SU-DHL-6 (cell line): ENCODE measurements around the gene UNC13C.

Source experiments
- H2AFZ ChIP-seq: fragments of 200-600 bp; sonication (generic); 2 replicates; pipeline ENCODE4 v1.6.1; 2014; ENCODE audit warnings: low read depth, mild to moderate bottlenecking, moderate library complexity, mixed read lengths, antibody characterized with exemption, low read length; ENCODE audit not compliant: severe bottlenecking
- H3F3A ChIP-seq: fragments of 200-600 bp; shearing (Covaris generic); 2 replicates; pipeline ENCODE4 v1.6.0; 2016; ENCODE audit warnings: antibody characterized with exemption, mild to moderate bottlenecking; ENCODE audit not compliant: insufficient read depth
- H3K27ac ChIP-seq: fragments of 200-600 bp; sonication (generic); 2 replicates; pipeline ENCODE4 v1.5.1; 2016; ENCODE audit warnings: low read depth, mild to moderate bottlenecking, low read length, moderate library complexity, mixed read lengths
- H3K27me3 ChIP-seq: fragments of 200-600 bp; sonication (generic), shearing (Covaris generic); 2 replicates; pipeline ENCODE4 v1.6.0; 2014; ENCODE audit warnings: mild to moderate bottlenecking, low read length
- H3K36me3 ChIP-seq: fragments of 200-600 bp; sonication (generic); 2 replicates; pipeline ENCODE4 v1.6.1; 2014; ENCODE audit warnings: mild to moderate bottlenecking, low read length, mixed read lengths
- H3K4me2 ChIP-seq: fragments of 300-600, 200-600 bp; shearing (Covaris generic), sonication (generic); 2 replicates; pipeline ENCODE4 v1.6.0; 2014; ENCODE audit warnings: low read length, low read depth, mild to moderate bottlenecking; ENCODE audit not compliant: poor library complexity, severe bottlenecking
- H3K4me3 ChIP-seq: fragments of 200-600 bp; sonication (generic); 2 replicates; pipeline ENCODE4 v1.5.1; 2014; ENCODE audit warnings: antibody characterized with exemption, low read length, mild to moderate bottlenecking, mixed read lengths; ENCODE audit not compliant: insufficient read depth, poor library complexity, severe bottlenecking
- H3K79me2 ChIP-seq: fragments of 200-600 bp; sonication (generic); 2 replicates; pipeline ENCODE4 v1.6.1; 2014; ENCODE audit warnings: mild to moderate bottlenecking, low read length, moderate library complexity; ENCODE audit not compliant: insufficient read depth
- H3K9ac ChIP-seq: fragments of 200-600 bp; sonication (generic); 2 replicates; pipeline ENCODE4 v1.7.0; 2014; ENCODE audit warnings: mild to moderate bottlenecking, low read length
- H3K9me2 ChIP-seq: fragments of 200-600 bp; sonication (generic); replicated peaks from 2 replicates; pipeline ENCODE4 v1.6.1; 2014; ENCODE audit warnings: low read length; ENCODE audit not compliant: insufficient read depth
- H3K9me3 ChIP-seq: fragments of 200-600 bp; sonication (generic); 2 replicates; pipeline ENCODE4 v1.6.1; 2014; ENCODE audit warnings: low read length, mixed read lengths; ENCODE audit not compliant: insufficient read depth
- H4K20me1 ChIP-seq: fragments of 200-600 bp; sonication (generic); 2 replicates; pipeline ENCODE4 v1.6.1; 2014; ENCODE audit warnings: low read depth, mild to moderate bottlenecking, antibody characterized with exemption, low read length, moderate library complexity, mixed read lengths
- CTCF ChIP-seq: fragments of 200-600 bp; sonication (generic); IDR thresholded peaks from one replicate; pipeline ENCODE4 v1.5.1; 2017; ENCODE audit warnings: antibody characterized with exemption, mild to moderate bottlenecking, low read length, moderate library complexity; ENCODE audit not compliant: insufficient read depth, poor library complexity, severe bottlenecking
- EZH2phosphoT487 ChIP-seq: fragments of 200-600 bp; sonication (generic), shearing (Covaris generic); conservative IDR thresholded peaks from 2 replicates; pipeline ENCODE4 v1.6.1; 2018; ENCODE audit warnings: mild to moderate bottlenecking, antibody characterized with exemption, low read length, moderate library complexity, mixed read lengths

UNC13C gene

GRCh38 chr15:54585063-54585462 lies 606.8 kb downstream of the UNC13C start:
- no peaks in the 10 kb centered on the region for H3K79me2 ChIP-seq
- H3K9ac ChIP-seq = no peak overlapping the region
- no peaks in the 10 kb centered on the region for H3F3A ChIP-seq
- H3K9me2 ChIP-seq = no peaks in the 10 kb centered on the region
- no peak overlapping the region for H2AFZ ChIP-seq
- no peaks in the 10 kb centered on the region for H4K20me1 ChIP-seq
- H3K4me3 ChIP-seq = no peak overlapping the region
- H3K4me2 ChIP-seq = no peak overlapping the region
- no peaks in the 10 kb centered on the region for H3K27me3 ChIP-seq
- no peaks in the 10 kb centered on the region for H3K9me3 ChIP-seq
- no peaks in the 10 kb centered on the region for H3K36me3 ChIP-seq
- H3K27ac ChIP-seq = no peak overlapping the region
- no peak for TF ChIP-seq EZH2phosphoT487
- no peak for TF ChIP-seq CTCF

GRCh38 chr15:54594115-54594514 lies 615.9 kb downstream of the UNC13C start:
- Histone ChIP-seq H3K27ac (no peak overlapping the region), H3K9me2 (no peaks in the 10 kb centered on the region), H3K9ac (no peak overlapping the region), H3K36me3 (no peaks in the 10 kb centered on the region), H3K27me3 (no peaks in the 10 kb centered on the region), H2AFZ (no peak overlapping the region), H3K9me3 (no peaks in the 10 kb centered on the region), H3F3A (no peaks in the 10 kb centered on the region), H3K4me3 (no peak overlapping the region), H4K20me1 (no peaks in the 10 kb centered on the region), H3K4me2 (no peak overlapping the region), H3K79me2 (no peaks in the 10 kb centered on the region)
- TF ChIP-seq EZH2phosphoT487 = no peak
- TF ChIP-seq CTCF = no peak

- no peaks in the 10 kb centered on the region for H3K9me3 ChIP-seq
- H3K4me2 ChIP-seq = no peak overlapping the region
- H3K9ac ChIP-seq = no peak overlapping the region
- H3K79me2 ChIP-seq = no peaks in the 10 kb centered on the region
- H4K20me1 ChIP-seq = no peaks in the 10 kb centered on the region
- no peaks in the 10 kb centered on the region for H3F3A ChIP-seq
- H3K4me3 ChIP-seq = no peak overlapping the region
- TF ChIP-seq CTCF (no peak), EZH2phosphoT487 (no peak)
- no peak overlapping the region for H3K27ac ChIP-seq
- H3K36me3 ChIP-seq = no peaks in the 10 kb centered on the region
- H2AFZ ChIP-seq = no peak overlapping the region
- H3K27me3 ChIP-seq = no peaks in the 10 kb centered on the region
- no peaks in the 10 kb centered on the region for H3K9me2 ChIP-seq
Observed at GRCh38 chr15:54599386-54599785, 621.1 kb downstream of the UNC13C start.
